Chondrocyte (in vitro differentiated cells): ENCODE measurements around the gene PDE4D. TPM values are rescaled to one million over a fixed set of nuclear protein-coding genes. Genes with fewer than 3 reads are reported as not detected.

Experiments used
- DNase-seq: peaks from one replicate; pipeline ENCODE4 v3.0.0; 2021; ENCODE audit warnings: mixed read lengths, low spot score
- H3K27ac Mint-ChIP-seq: one replicate; pipeline ENCODE4 v1.8.0; 2021; ENCODE audit warnings: mild to moderate bottlenecking, moderate library complexity, mixed read lengths; ENCODE audit not compliant: unreplicated experiment
- H3K27me3 Mint-ChIP-seq: 2 replicates; pipeline ENCODE4 v1.8.0; 2021; ENCODE audit warnings: low read depth, mixed read lengths
- H3K36me3 Mint-ChIP-seq: 2 replicates; pipeline ENCODE4 v1.8.0; 2021; ENCODE audit warnings: low read depth, mixed read lengths
- H3K4me1 Mint-ChIP-seq: 2 replicates; pipeline ENCODE4 v1.8.0; 2021; ENCODE audit warnings: low read depth, mild to moderate bottlenecking, mixed read lengths
- H3K4me3 Mint-ChIP-seq: one replicate; pipeline ENCODE4 v1.8.0; 2021; ENCODE audit warnings: mild to moderate bottlenecking, moderate library complexity, mixed read lengths; ENCODE audit not compliant: unreplicated experiment
- H3K9me3 Mint-ChIP-seq: 2 replicates; pipeline ENCODE4 v1.8.0; 2021; ENCODE audit warnings: low read depth, mixed read lengths
- CTCF ChIP-seq: fragments of 200-600 bp; sonication (generic); IDR thresholded peaks from 2 replicates; pipeline ENCODE4 v1.5.0; 2021; ENCODE audit warnings: antibody characterized with exemption, mild to moderate bottlenecking, moderate library complexity
- total RNA-seq: library from RNA; stranded (reverse); gene quantifications from 3 replicates; pipeline ENCODE4 v1.2.1, GENCODE V29; 2021

PDE4D gene
- total RNA-seq, 1 donor from 2014 or later, result 21.1 TPM

DNA sequence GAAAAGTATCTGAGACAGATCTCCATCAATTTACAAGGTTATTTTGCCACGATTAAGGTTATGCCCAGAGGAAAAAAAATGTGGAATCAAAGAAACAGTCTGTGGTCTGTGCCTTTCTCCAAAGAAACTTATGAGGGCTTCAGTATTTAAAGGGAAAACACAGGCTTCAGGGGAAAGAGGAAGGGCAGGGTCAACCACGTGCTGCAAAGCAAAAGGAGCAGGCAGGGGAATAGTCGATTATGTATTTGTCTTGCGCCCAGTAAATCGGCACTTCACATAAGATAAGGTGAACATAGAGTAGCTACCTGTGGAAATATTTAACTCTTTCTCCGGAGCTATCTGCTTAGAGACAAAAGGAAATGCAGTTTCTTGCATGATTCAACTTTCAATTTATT, 967.0 kb downstream of the PDE4D start:
- no peak overlapping the region for H3K27ac Mint-ChIP-seq
- H3K36me3 Mint-ChIP-seq, result no peaks in the 10 kb centered on the region
- no peak for DNase-seq
- no peak overlapping the region for H3K4me3 Mint-ChIP-seq
- H3K4me1 Mint-ChIP-seq, result peaks cover 12% of the 10 kb centered on the region
- no peak for TF ChIP-seq CTCF
- H3K27me3 Mint-ChIP-seq, result peaks cover under 1% of the 10 kb centered on the region
- no peaks in the 10 kb centered on the region for H3K9me3 Mint-ChIP-seq

DNA sequence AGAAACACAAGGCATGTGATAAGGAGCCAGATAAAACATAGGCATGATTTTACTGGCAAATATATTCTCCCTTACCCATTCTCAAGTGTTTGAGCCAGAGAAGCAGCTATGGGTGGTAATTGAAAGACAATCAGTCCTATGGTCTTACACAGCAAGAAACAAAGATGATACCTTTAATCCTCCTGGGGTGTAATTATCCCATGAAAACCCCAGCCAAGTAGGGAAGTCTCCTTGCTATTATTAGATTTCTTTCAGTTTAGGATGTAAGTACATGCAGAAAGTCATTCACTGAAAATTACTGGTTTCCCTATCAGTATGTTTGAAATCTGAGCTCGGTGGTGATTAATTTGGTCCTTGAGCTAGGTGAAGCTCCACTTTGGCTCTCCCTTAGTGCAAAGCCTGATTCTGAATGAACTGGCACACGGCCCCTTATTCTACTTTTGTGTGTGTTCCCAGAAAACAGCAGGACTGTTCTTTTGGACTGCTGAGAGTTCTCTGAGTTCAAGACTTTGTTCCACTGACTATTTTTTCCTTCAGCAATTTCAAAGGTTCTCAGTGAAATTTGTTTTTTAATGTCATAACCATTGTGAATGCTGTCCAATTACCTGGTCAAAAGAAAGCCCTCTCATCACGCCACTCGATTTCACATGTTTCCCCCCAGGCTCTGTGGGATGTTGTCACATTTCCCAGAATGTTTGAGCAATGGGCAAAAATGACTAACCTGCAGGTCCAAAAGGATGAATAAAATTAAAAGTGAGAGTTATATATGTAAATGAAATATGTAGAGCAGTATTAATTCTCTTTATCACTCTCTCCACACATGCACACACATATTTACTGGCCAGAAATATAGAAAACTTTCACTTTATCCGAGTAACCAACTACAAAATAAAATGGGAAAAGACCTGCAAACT, 967.6 kb downstream of the PDE4D start:
- no peak overlapping the region for H3K27ac Mint-ChIP-seq
- H3K4me1 Mint-ChIP-seq, result peaks cover 18% of the 10 kb centered on the region

DNA sequence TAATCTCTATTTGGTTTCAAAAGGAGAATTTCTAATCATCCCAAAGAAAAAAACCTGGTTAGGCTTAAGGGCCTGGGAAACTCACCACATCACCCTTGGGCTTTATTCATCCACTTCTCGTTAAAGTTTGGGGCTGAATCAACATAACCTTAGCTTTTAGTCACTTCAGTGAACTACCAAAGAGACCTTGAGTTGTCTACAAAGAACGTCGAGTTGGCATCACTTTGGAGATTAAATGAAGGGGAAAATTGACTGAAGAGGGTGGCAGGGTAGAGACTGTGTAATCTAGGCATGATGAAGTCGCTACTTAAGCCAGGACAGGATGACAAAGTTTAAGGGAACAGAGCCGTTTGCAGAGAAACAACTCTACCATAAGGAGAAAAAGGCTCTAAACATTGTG, 969.2 kb downstream of the PDE4D start:
- DNase-seq, result no peak
- peaks cover 23% of the 10 kb centered on the region for H3K4me1 Mint-ChIP-seq

More for the DNA sequence above, 967.6 kb downstream of the PDE4D start:
- no peaks in the 10 kb centered on the region for H3K27me3 Mint-ChIP-seq
- H3K36me3 Mint-ChIP-seq, result no peaks in the 10 kb centered on the region
- peaks cover 2% of the 10 kb centered on the region for H3K9me3 Mint-ChIP-seq
- no peak for TF ChIP-seq CTCF
- DNase-seq, result no peak
- no peak overlapping the region for H3K4me3 Mint-ChIP-seq

DNA sequence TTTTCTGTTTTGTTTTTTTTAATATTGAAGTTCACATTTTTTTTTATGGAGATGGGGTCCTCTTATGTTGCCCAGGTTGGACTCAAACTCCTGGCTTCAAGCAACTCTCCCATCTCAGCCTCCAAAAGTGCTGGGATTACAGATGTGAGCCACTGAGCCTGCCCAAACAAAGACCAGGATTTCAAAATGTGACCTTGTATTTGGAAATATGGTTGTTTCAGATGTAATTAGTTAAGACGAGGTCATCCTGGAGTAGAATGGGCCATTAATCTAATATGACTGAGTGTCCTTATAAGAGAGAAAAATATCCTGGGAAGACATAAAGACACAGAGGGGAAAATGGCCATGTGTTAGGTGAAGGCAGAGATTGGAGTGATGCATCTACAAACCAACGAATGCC, 970.2 kb downstream of the PDE4D start:
- no peaks in the 10 kb centered on the region for H3K36me3 Mint-ChIP-seq
- no peak for TF ChIP-seq CTCF
- H3K9me3 Mint-ChIP-seq, result peaks cover 3% of the 10 kb centered on the region
- H3K4me1 Mint-ChIP-seq, result peaks cover 23% of the 10 kb centered on the region
- no peaks in the 10 kb centered on the region for H3K27me3 Mint-ChIP-seq
- DNase-seq, result no peak
- no peak overlapping the region for H3K4me3 Mint-ChIP-seq
- no peak overlapping the region for H3K27ac Mint-ChIP-seq

More for the DNA sequence above, 969.2 kb downstream of the PDE4D start:
- Mint-ChIP-seq H3K27ac (no peak overlapping the region), H3K36me3 (no peaks in the 10 kb centered on the region), H3K4me3 (no peak overlapping the region), H3K27me3 (no peaks in the 10 kb centered on the region), H3K9me3 (peaks cover 3% of the 10 kb centered on the region)
- no peak for TF ChIP-seq CTCF

GRCh38 chr5:58922461-58923171, 970.9 kb downstream of the PDE4D start:
- H3K27ac Mint-ChIP-seq, result peak overlapping the region; percentile 13
- H3K27me3 Mint-ChIP-seq, result no peaks in the 10 kb centered on the region
- no peaks in the 10 kb centered on the region for H3K36me3 Mint-ChIP-seq

More at GRCh38 chr5:58922461-58923171, 970.9 kb downstream of the PDE4D start:
- no peak overlapping the region for H3K4me3 Mint-ChIP-seq
- H3K4me1 Mint-ChIP-seq, result peaks cover 23% of the 10 kb centered on the region
- TF ChIP-seq CTCF, result no peak
- peaks cover 3% of the 10 kb centered on the region for H3K9me3 Mint-ChIP-seq
- no peak for DNase-seq
